MG63 (cell line): ENCODE results near the gene RPS14. TPM values are rescaled to one million over a fixed set of nuclear protein-coding genes. Genes with fewer than 3 reads are reported as not detected.

ENCODE experiments used
- DNase-seq: peaks from one replicate; pipeline ENCODE4 v3.0.0-alpha.2; 2020
- H3K27me3 ChIP-seq: fragments of 250-450 bp; sonication (Bioruptor Pico); 2 replicates; pipeline ENCODE4 v1.5.1; 2020; ENCODE audit warnings: mild to moderate bottlenecking, moderate library complexity
- H3K36me3 ChIP-seq: fragments of 250-450 bp; sonication (Bioruptor Pico); 2 replicates; pipeline ENCODE4 v1.5.1; 2020; ENCODE audit warnings: mild to moderate bottlenecking, moderate library complexity
- H3K4me3 ChIP-seq: fragments of 250-450 bp; sonication (Bioruptor Pico); 2 replicates; pipeline ENCODE4 v1.5.1; 2020; ENCODE audit warnings: mild to moderate bottlenecking, moderate library complexity
- H3K9me3 ChIP-seq: fragments of 250-450 bp; sonication (Bioruptor Pico); 2 replicates; pipeline ENCODE4 v1.5.1; 2020; ENCODE audit warnings: mild to moderate bottlenecking, moderate library complexity
- total RNA-seq: library from RNA; depleted of rRNA; stranded (reverse); fragments of >200 nt; shearing (Covaris generic); gene quantifications from 2 replicates; pipeline ENCODE4 v1.2.3, GENCODE V29; 2014; ENCODE audit warnings: low replicate concordance

The RPS14 gene
- total RNA-seq, 1 experiment from 2014 or later, result 6,735 TPM

DNA sequence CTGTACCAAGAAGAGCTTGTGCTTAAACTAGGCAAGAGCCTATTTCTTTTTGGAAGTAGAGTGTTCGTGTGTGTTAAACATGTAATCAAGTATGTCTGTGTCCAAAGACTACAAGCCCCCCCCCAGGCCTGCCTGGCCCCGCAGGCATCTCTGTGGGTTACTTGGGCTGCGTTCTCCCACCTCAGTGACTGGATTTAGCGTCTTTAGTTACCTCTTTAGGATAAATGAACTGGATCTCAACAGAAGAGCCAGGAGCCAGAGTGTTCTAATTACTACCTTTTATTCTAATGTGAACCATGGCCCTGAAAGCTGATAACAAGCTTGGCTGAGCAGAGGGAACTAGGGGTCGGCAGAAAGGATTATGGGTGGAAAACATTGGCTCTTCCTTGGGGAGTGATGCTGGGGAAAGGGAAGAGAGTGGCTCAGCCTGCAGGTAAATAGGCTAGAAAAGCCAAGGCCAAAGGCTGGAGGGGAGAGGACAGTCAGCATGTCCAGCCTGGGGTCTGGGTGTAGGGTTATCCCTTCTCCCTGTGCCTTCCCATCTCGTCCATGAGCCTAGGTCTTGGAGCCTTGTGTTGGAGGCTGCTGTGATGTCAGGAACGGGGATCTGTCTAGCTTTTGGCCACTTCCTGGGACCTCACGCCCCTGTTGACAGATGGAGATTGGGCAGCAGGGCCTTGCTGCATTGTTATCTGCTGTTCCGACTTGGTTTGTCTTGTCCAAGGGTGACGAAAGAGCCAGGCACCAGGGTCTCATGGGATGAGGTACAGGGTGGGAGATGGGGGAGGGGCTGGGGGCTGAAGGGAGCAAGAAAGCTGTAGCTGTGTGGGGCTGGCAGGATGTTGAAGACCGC lies 47.9 kb downstream of the RPS14 start:
- Histone ChIP-seq H3K27me3 (no peaks in the 10 kb centered on the region), H3K36me3 (peaks cover 60% of the 10 kb centered on the region), H3K9me3 (no peaks in the 10 kb centered on the region), H3K4me3 (no peak overlapping the region)
- DNase-seq, result no peak

DNA sequence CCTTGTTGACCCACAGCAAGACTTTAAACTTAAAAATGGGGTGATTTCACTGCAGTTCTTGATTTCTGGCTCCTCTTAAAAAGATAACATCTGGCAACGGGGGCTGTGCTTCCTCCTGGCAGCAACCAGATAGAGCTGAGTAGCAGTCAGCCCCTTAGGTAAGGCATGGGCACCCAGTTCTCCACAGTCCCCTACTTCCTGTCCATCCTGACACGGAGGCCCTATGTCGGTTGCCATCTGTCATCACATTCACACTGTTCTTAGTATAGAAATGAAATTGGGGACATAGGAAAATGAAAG lies 48.5 kb downstream of the RPS14 start:
- DNase-seq, result no peak
- H3K36me3 ChIP-seq, result peaks cover 65% of the 10 kb centered on the region
- no peaks in the 10 kb centered on the region for H3K27me3 ChIP-seq
- H3K9me3 ChIP-seq, result no peaks in the 10 kb centered on the region
- no peak overlapping the region for H3K4me3 ChIP-seq

DNA sequence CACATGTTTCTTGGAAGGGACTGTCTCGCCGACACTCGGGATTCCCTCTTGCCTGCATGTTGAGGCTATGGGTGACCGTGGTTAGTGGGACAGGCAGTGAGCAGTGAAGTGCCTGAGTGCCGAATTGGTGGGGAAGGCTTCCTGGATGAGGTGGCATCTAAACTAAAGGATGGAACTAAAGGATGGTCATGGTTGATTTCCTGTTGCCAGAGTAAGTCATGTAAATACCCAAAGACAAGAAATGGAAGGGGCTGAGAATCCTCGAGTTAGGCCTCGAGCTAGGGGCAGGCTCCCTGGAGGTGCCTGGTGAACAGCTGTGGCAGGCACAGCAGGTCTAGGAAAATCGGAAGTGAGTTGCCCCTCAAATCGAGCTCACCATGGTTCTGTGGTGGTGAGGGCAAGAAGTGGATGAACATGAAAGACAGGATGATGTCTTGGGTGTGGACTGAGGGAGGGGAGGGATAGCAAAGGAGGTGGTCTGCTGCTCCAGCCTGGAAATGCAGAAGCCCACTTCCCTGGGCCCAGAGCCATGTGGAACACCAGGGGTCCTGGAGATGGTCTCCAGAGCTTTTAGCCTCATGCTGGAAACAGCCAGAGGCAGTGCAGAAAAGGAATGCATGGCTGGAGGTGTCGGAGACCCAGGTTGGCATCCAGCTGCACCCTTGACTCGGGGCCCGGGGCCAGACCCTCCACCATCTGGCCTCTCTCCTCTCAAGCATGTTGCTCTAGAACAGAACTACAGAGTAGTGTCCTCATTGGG lies 49.0 kb downstream of the RPS14 start:
- Histone ChIP-seq H3K9me3 (no peaks in the 10 kb centered on the region), H3K27me3 (no peaks in the 10 kb centered on the region), H3K4me3 (no peak overlapping the region), H3K36me3 (peaks cover 71% of the 10 kb centered on the region)
- no peak for DNase-seq

DNA sequence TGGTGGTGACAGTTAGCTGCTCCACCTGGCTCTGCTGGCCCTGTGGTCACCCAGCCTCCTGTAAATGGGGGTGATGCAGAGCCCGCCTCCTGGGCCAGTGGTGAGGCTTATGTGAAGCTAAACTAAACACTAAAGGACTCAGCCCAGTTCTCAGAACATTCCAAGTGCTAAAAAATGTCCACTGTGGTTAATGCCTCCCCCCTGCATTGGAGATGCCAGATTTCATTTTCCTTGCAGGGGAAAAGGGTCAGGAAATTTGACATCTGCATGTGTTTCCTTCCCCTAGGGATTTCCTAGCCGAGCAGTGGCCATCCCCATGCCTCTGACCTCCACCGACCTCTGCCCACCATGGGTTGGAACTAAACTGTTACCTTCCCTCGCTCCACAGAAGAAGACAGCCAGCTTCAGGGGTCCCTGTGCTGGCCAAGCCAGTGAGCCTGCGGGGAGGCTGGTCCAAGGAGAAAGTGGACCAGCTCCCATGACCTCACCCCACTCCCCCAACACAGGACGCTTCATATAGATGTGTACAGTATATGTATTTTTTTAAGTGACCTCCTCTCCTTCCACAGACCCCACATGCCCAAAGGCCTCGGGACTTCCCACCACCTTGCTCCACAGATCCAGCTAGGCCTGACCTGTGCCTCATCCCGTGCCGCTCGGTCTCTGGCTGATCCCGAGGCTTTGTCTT lies 49.9 kb downstream of the RPS14 start:
- no peak overlapping the region for H3K4me3 ChIP-seq
- H3K36me3 ChIP-seq, result peaks cover 78% of the 10 kb centered on the region
- H3K27me3 ChIP-seq, result no peaks in the 10 kb centered on the region
- no peaks in the 10 kb centered on the region for H3K9me3 ChIP-seq
- no peak for DNase-seq

DNA sequence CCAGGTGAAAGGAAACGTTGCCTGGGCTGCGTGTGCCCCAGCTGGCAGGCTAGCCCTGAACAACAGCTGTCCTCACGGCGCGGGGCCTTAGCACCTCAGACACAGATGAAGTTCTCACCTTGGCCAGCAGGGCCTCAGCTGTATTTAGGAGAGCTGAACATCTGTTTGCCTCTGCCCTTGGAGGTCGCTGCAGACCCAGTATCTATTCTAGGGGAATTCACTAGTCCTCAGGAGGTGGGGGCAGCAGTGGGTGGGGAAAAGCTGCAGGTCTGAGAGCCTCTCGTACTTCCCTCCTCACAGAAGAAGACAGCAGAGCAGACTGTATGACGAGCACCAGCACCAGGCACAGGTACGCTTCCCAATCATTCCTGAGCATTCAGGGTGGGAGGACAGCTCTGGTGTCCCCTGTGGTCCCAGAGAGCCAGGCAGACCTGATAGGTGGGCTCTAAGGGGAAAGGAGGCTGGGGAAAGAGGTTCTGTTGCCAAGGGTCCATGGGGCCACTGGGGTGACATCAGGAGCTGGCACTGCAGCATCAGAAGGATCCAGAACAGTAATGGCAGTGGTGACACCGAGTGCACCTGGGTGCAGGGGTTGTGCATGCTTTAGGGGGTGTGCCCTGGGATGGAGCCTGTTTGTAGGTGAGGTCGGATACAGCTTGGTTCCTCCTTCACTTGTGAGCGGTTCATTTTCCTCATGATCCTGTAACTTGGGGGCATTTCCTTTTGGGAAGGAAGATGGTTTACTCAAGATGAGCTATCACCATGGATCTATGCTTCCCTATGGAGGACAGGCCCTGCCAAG lies 50.6 kb downstream of the RPS14 start:
- peaks cover 84% of the 10 kb centered on the region for H3K36me3 ChIP-seq
- no peak overlapping the region for H3K4me3 ChIP-seq
- H3K9me3 ChIP-seq, result no peaks in the 10 kb centered on the region
- no peak for DNase-seq
- H3K27me3 ChIP-seq, result no peaks in the 10 kb centered on the region

DNA sequence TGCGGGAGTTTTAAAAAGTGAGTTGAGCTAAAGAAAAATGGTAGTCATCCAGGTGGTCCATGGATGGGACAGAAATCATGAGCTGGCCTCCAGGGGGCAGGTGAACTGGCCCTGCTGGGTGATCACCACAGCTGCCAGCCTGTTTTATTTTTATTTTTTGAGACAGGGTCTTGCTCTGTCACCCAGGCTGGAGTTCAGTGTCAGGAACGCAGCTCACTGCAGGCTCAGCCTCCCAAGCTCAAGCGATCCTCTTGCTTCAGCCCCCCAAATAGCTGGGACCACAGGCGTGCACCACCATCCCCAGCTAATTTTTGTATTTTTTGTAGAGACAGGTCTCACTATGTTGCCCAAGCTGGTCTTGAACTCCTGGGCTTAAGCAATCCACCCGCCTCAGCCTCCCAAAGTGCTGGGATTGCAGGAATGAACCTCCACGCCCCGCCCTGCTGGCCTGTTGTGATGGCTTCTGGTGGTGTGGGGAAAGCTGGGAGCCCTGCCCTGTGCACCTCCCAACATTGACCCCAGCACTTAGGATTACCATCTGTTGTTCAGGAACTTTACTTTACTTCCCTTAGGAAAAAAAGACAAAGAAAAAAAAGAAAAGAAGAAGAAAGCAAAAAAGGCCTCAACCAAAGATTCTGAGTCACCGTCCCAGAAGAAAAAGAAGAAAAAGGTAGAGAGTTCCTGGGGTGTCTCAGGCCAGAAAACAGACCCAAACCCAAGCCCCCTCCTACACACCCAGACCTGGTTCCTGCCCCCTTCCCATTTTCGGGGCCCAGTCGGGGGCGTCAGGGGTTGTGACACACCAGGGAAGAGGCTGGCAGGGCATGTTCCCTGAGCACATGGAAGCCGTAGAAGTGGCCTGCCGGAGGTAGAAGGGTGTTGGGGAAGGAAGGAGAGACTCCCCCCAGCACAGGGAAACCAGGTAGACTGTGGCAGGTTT lies 51.5 kb downstream of the RPS14 start:
- Histone ChIP-seq H3K27me3 (no peaks in the 10 kb centered on the region), H3K4me3 (no peak overlapping the region), H3K9me3 (no peaks in the 10 kb centered on the region), H3K36me3 (peaks cover 87% of the 10 kb centered on the region)
- DNase-seq, result no peak

DNA sequence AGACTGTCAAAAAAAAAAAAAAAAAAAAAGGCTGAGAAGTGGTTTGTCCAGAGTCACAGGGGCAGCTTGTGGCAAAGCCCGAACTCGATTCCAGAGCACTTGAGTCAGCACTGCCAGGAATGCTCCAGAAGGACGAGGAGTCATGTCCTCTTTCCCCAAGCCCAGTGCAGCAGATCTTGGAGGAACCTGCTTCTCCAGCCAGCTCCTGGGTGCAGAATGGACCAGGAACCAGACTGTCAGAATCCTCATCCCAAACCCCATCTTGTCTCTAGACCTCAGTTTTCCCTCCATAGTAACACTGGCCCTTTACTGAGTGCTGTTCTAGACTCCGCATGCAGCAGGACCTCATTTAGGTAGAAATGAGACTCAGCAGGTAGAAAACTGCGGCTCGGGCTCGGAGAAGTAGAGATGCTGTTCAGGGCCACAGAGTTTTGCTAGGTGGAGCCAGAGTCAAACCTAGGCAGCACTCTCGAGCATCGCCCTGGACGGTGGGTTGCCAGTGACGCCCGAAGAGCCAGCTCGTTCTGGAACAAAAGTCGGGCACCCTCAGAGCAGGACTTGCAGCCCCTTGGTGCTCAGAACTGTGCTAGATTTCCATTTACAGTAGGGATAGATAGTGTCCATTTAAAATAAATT lies 52.3 kb downstream of the RPS14 start:
- H3K36me3 ChIP-seq, result peaks cover 87% of the 10 kb centered on the region
- no peak for DNase-seq
- H3K9me3 ChIP-seq, result no peaks in the 10 kb centered on the region
- no peak overlapping the region for H3K4me3 ChIP-seq
- H3K27me3 ChIP-seq, result no peaks in the 10 kb centered on the region

DNA sequence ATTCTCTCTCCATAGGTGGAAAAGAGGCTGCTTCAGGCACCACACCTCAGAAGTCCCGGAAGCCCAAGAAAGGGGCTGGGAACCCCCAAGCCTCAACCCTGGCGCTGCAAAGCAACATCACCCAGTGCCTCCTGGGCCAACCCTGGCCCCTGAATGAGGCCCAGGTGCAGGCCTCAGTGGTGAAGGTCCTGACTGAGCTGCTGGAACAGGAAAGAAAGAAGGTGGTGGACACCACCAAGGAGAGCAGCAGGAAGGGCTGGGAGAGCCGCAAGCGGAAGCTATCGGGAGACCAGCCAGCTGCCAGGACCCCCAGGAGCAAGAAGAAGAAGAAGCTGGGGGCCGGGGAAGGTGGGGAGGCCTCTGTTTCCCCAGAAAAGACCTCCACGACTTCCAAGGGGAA lies 53.3 kb downstream of the RPS14 start:
- no peak for DNase-seq
- H3K36me3 ChIP-seq, result peaks cover 92% of the 10 kb centered on the region
- H3K4me3 ChIP-seq, result no peak overlapping the region
- no peaks in the 10 kb centered on the region for H3K27me3 ChIP-seq
- no peaks in the 10 kb centered on the region for H3K9me3 ChIP-seq

DNA sequence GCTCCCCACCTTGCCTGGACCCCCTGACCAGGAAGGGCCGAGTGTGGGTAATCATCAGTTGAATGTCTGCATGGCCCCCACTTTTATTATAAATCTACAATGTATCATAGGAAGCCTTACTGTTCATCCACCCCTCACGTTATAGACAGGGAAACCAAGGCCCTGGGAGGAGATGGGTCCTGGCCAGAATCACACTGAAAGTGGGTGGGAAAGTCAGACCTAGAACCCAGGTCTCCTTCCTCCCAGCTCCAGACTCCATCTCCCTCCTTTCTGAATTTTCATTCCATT lies 53.9 kb downstream of the RPS14 start:
- Histone ChIP-seq H3K9me3 (no peaks in the 10 kb centered on the region), H3K27me3 (no peaks in the 10 kb centered on the region), H3K36me3 (peaks cover 93% of the 10 kb centered on the region), H3K4me3 (no peak overlapping the region)
- no peak for DNase-seq

DNA sequence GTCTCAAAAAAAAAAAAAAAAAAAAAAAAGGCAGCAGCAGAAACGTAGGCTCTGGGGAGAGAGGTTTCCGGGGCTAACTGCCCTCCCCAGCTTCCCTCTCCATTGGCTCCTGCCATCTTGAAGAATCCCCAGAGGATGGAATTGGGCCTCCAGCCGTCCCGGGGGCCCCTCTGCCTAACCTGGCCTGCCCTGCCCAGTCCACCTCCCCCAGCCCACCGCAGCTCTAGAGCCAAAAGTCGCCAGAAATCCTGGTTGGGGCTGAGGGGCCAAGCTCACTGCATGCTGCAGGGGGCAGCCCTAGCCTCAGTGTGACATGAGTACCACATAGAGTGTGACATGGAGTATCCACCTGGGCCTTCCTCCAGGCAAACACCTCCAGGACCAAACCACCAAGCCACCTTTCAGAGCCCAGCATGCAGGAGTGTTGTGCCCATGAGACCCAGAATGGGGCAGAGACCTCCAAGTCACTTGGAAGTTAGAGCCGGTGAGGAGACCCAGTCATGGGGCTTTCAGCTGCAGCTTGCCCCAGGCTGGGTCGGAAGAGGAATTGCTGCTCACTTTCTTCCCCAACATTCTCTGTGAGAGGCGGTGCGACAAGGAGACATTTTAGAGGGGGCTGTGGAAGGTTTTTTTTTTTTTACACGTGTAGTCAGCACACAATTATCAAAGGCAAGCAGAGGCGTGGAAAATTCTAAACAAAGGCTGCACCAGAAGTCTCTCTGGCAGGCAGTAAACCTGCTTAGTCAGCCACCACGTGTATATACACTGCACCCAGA lies 54.4 kb downstream of the RPS14 start:
- Histone ChIP-seq H3K4me3 (no peak overlapping the region), H3K27me3 (no peaks in the 10 kb centered on the region), H3K9me3 (no peaks in the 10 kb centered on the region), H3K36me3 (peaks cover 91% of the 10 kb centered on the region)
- DNase-seq, result no peak

DNA sequence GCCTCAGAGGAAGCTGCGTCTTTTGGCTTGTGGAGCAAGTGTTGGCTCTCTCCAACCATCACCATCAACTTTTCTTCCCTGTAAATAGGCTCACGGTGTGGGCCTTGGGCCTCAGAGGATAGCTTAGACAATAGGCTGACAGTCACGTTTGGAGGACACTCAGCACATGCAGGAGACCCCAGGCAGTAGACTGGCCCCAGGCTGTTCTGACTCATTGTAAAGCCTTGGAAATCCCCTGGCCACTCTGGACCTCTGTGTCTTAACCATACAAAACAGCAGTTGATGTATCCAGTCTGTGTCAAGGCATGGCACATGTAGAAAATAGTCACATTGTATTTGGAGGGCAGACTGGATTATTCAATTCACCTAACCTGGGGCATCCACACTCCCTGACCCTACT lies 55.4 kb downstream of the RPS14 start:
- H3K4me3 ChIP-seq, result no peak overlapping the region
- no peaks in the 10 kb centered on the region for H3K9me3 ChIP-seq
- H3K27me3 ChIP-seq, result no peaks in the 10 kb centered on the region
- peaks cover 93% of the 10 kb centered on the region for H3K36me3 ChIP-seq
- DNase-seq, result no peak

DNA sequence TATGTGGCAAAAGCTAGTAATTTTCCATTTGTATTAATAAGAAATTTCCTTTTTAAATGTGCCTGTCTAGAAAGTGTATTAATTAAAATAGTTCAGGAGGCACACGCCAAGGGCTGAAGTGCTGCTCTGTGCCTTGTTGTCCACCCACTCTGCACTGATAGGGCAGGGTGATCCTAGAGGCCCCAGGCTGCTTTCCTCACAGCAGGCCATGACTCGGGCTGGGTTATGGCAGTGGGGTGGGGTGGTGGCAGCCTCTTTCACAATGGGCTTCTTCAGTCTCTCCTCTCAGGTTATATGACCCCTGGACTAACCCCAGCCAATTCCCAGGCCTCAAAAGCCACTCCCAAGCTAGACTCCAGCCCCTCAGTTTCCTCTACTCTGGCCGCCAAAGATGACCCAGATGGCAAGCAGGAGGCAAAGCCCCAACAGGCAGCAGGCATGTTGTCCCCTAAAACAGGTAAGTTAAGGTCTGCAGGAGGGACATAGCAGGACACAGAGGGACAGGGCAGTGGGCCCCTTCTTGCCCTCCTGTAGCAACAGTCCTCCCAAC lies 56.4 kb downstream of the RPS14 start:
- Histone ChIP-seq H3K4me3 (no peak overlapping the region), H3K27me3 (no peaks in the 10 kb centered on the region), H3K9me3 (no peaks in the 10 kb centered on the region), H3K36me3 (peaks cover 93% of the 10 kb centered on the region)
- DNase-seq, result no peak

DNA sequence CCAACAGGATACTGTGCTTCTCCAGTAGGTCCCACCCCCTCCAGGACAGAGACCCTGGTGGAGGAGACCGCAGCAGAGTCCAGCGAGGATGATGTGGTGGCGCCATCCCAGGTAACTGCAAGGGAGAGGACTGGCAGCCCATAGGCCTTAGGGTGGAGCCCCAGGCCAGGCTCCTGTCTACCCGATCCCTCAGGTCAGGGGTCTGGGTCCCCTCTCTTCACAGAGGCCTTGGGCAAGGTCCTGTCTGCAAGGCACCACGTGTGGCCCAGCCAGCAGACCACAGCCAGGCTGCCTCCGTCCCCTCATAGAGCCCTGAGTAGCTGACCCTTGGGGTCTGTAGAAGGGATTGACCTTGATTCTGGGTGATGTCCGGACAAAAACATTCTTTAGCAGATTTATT lies 56.9 kb downstream of the RPS14 start:
- no peak for DNase-seq
- Histone ChIP-seq H3K36me3 (peaks cover 93% of the 10 kb centered on the region), H3K27me3 (no peaks in the 10 kb centered on the region), H3K9me3 (no peaks in the 10 kb centered on the region), H3K4me3 (no peak overlapping the region)
